ENCODE data around the gene CRCP.
"Not testable (repeated sequence)": the region's sequence is repeated elsewhere in the genome, so short reads cannot be mapped to it uniquely, and the experiment has no call there.

The CRCP gene

GRCh38 chr7:66108410-66108809, 6.2 kb upstream of the CRCP start:
- not testable (repeated sequence) for DNase-seq

DNA sequence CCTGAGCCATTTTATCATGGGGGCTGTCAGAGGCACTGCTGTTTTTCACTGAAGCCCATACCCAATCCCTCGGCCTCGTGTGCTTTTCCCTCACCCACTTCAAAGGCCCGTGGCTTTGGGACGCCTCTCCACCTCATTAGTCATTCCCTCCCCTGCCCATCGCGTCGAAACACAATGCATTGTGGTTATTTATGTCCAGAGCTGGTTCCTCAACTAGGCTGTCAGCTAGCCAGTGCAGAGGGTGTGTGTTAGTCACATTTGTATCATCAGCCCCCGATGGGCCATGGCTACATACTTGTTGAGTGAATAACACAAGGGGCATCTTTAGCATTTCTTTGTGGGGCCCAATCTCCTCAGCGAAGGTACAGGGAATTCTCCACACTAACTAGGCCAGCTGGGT, 3.8 kb upstream of the CRCP start:
- DNase-seq, result no peak

DNA sequence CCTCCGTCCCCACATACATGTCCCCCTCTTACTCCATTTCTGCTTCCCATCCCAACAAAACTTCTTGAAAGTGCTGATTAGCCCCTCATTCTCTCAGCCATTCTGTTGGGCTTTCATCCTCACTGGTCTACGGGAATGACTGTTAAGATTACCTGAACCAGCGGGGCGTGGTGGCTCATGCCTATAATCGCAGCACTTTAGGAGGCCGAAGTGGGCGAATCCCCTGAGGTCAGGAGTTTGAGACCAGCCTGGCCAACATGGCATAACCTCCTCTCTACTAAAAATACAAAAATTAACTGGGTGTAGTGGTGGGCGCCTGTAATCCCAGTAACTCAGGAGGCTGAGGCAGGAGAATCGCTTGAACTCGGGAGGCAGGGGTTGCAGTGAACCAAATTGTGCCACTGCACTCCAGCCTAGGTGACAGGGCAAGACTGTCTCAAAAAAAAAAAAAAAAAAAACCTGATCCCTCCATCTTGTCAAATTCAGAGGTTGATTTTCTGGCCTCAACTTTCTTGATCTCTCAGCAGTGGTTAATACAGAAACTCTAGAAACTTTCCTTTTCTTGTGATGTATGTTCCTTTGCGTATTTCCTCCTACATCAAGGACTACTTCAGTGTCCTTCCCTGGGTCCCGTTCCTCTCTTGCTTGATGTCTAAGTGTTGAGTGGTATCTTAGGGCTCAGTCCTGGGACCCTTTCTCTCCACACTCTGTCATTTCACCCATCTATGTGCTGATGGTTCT, 2.2 kb downstream of the CRCP start:
- not testable (repeated sequence) for DNase-seq

- no peak for DNase-seq
Measured at GRCh38 chr7:66118603-66119002, 4.0 kb downstream of the CRCP start.

- DNase-seq, result no peak
Measured at GRCh38 chr7:66119245-66119850, 4.7 kb downstream of the CRCP start.

DNA sequence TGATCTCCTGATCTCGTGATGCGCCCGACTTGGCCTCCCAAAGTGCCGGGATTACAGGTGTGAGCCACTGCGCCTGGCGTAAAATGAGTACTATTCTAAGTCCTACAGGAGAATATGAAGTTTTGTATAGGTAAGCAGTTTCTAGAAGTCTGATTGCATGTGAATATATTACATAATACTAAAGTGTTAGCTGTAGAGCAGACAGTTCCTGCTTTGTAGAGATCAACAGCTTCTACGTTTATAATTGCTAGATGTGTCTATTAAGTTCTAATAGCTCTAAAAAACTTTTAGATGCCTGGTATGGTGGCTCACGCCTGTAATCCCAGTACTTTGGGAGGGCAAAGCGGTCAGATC, 8.5 kb downstream of the CRCP start:
- DNase-seq, result no peak

GRCh38 chr7:66124569-66124861, 9.9 kb downstream of the CRCP start:
- not testable (repeated sequence) for DNase-seq

GRCh38 chr7:66125052-66125694, 10.5 kb downstream of the CRCP start:
- DNase-seq, result no peak

DNA sequence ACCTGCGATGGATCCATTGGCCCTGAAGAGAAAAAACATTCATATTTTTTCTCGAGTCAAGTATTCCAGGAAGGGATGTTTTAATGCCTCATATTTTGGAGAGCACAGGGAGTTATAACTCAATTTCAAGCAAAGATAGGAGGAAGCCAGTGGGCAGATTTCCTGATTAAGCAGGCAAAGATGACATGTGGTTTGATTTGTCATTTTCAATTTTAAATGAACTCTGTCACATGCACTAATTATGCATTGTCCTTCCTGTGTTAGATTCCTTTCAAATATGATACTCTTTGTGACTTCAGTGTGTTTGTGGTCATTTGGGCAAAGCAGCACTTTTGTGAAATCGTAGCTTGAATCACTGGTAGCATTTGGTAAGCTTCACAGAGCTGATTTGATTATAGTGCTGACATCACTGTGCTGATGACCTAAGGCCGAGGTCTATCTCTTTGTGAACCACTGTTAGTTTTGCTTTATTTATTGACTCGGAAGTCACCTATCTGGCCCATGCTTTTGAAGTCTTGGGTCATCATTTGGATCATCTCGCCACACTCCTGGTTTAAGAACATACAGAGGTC, 11.2 kb downstream of the CRCP start:
- not testable (repeated sequence) for DNase-seq

- DNase-seq, result not testable (repeated sequence)
Measured at GRCh38 chr7:66127172-66127571, 12.5 kb downstream of the CRCP start.

- DNase-seq, result no peak
Measured at GRCh38 chr7:66138994-66139752, 24.5 kb downstream of the CRCP start.

- no peak for DNase-seq
Measured at GRCh38 chr7:66140924-66141323, 26.3 kb downstream of the CRCP start.

GRCh38 chr7:66142334-66142733, 27.7 kb downstream of the CRCP start:
- DNase-seq, result no peak

- DNase-seq, result no peak
Measured at GRCh38 chr7:66142996-66143395, 28.3 kb downstream of the CRCP start.

DNA sequence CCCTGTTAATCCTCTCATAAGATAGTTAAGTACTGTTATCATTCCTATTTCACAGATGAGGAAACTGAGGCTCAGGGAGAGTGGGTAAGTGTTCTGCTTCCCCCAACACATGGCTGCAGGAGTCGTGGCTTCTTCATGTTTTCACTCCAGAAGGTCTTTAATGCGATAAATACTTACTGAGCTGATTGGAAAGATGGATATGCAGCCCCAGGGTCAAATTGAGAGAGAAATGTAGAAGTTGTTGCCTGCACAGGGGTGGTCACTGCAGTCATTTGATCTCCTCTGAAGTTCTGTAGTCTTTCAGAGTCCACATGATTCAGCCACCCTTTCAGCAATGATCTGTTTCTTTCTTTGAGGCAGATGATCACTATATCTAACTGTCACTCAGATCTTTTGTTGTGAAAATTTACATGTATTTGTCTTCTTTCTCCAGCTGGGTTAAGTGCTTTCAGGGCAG, 29.3 kb downstream of the CRCP start:
- DNase-seq, result no peak

DNA sequence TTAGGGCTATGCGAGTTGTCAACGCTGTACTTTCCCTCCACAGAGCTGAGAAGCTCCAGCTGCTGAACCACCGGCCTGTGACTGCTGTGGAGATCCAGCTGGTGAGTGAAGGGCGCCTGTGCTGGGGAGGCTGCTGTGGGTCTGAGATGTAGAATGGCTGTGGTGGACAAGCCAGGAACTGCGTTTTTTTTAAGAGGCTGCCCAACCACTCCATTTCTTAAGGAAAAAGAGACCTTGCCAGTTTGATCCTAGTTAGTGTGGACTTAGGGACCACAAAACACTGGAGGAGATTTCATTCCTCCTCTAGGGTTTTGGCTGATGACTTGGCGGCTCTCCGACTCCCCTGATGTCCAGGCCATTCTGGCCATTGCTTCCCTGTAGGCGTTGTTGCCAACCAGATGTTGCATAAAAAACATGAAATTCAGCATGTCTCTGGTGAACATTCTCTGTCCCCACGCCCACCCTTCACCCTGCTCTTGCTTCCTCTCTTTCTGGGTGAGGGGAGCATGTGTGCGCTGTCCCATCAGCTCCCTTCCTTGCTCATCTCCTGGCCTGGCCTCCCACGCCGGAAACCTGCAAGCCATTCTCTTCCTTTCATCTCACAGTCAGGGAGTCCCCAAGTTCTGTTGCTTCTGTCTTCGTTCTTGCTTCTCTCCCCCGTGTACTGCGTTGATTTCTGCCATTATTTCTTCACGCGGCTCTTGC, 30.9 kb downstream of the CRCP start:
- DNase-seq, result no peak

DNA sequence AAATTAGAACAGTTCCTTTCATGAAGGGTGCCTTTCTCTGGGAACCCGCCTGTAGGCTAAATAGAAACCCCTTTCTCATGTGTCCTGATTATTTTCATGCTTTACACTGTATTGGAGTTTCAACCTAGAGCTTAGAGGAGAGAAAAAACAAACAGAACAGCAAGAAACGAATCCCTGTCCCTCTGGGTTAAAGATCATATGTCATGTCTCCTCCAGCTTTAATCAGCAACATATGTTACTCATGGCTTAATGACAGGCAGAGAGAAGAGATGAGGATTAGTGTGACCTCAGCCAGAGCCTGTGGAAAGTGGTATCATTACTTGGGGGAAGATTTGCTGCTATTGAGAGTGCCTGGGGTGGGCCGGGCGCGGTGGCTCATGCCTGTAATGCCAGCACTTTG, 32.1 kb downstream of the CRCP start:
- DNase-seq, result no peak

DNA sequence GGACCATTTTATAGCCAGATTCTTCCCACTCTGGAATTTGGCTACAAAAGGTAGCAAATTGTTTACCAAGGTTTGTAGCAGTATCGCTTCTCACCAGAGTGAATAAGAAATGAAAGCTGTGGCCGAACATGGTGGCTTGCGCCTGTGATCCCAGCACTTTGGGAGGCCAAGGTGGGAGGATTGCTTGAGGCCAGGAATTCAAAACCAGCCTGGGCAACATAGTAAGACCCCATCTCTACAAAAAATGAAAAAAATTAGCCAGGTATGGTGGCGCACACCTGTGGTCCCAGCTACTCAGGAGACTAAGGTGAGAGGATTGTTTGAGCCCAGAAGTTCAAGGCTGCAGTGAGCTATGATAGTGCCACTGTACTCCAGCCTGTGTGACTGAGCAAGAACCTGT, 33.0 kb downstream of the CRCP start:
- DNase-seq, result not testable (repeated sequence)

DNA sequence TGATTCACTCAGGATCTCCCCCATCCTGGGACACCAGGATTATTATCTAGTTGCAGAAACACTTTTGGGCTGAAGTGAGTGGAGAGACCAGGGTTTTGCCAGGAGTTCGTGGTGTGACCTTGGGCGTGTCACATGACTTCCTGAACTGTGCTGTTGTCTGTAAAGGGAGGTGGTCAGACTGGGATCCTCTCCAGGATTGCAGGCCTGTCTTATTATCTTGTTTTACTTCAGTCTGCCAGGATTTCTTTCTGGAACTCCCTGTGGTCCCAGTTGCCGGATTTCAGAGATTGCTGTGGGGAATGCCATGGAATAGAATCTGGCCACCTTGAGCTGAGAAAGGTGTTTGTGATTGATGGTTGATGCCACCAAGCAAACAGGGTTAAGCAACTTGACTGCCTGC, 35.8 kb downstream of the CRCP start:
- no peak for DNase-seq

DNA sequence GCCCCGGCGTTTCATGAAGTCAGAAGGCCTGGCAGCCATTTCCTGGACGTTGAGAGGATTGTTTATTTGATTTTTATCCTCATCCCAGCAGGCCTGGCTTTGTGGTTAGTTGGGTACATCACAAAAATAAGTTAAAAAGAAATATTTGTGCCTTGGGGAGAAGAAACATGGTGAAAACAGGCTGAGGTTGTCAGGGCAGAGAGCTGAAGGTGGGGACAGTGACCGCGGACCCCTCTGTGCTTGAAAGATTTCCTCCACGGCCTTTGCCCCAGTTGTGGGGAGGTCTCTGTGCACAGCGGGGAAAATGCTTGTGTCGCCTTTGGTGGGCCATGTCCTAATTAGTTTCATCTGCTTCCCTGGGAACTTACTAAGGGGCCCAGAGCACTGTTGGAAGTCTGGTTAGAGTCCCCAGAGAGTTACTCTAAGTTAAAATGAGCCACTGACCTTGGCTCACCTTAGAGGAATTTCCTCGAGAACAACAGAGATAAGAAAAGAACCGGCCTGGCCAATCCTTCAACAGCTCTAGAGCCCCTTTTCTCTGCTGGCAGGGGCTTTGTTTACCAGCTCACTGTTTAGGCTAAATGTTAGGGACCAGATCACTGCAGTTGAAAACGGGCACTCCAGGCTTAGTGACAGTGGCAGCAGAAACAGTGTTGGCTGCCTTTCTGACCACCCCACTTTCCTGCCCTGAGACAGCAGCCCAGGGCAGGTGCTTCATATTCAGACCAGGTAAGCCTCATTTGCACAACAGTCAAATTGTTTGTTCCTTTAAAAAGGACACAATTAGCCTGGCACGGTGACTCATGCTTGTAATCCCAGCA, 37.9 kb downstream of the CRCP start:
- DNase-seq, result no peak

DNA sequence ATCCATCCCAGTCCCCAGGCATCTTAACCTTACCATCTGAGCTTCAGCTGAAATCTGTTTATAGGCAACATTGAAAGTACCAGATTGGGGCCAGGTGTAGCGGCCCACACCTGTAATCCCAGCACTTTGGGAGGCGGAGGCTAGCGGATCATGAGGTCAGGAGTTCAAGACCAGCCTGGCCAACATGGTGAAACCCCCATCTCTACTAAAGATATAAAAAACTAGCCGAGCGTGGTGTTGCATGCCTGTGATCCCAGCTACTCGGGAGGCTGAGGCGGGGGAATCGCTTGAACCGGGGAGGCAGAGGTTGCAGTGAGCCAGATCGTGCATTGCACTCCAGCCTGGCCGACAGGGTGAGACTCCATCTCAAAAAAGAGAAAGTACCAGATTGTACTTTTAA, 39.0 kb downstream of the CRCP start:
- DNase-seq, result no peak

GRCh38 chr7:66156035-66156434, 41.4 kb downstream of the CRCP start:
- not testable (repeated sequence) for DNase-seq

All from NCI-H510A (cell line).